Dendritic cell treated with granulocyte-macrophage colony-stimulating factor and Interleukin-4, amounts not matched to agents 40 ng/mL and 50 ng/mL, for 4 days (primary cell): Measurements from ENCODE around the gene NUDT4.

Source experiments
- H3K27ac Mint-ChIP-seq: one replicate; pipeline ENCODE4 v1.8.0; 2022; ENCODE audit warnings: mild to moderate bottlenecking, mixed read lengths
- H3K27me3 Mint-ChIP-seq: one replicate; pipeline ENCODE4 v1.8.0; 2022; ENCODE audit warnings: mild to moderate bottlenecking, mixed read lengths
- H3K36me3 Mint-ChIP-seq: one replicate; pipeline ENCODE4 v1.8.0; 2022; ENCODE audit warnings: low read depth, mixed read lengths
- H3K4me1 Mint-ChIP-seq: one replicate; pipeline ENCODE4 v1.8.0; 2022; ENCODE audit warnings: low read depth, mixed read lengths
- H3K4me3 Mint-ChIP-seq: one replicate; pipeline ENCODE4 v1.8.0; 2022; ENCODE audit warnings: mild to moderate bottlenecking, moderate library complexity, mixed read lengths
- H3K9me3 Mint-ChIP-seq: one replicate; pipeline ENCODE4 v1.8.0; 2022; ENCODE audit warnings: mixed read lengths
- intact Hi-C: fragments of 100-400 bp; cut with micrococcal nuclease; formaldehyde crosslinking; loops from one replicate; pipeline ENCODE4 v1.15.0; 2022

Gene NUDT4

GRCh38 chr12:93358058-93358457 lies 19.7 kb upstream of the NUDT4 start:
- intact Hi-C loops = no loop called here
- Mint-ChIP-seq H3K36me3 (no peaks in the 10 kb centered on the region), H3K27ac (no peak overlapping the region), H3K4me3 (no peak overlapping the region), H3K9me3 (no peaks in the 10 kb centered on the region), H3K4me1 (peaks cover 9% of the 10 kb centered on the region), H3K27me3 (peaks cover 4% of the 10 kb centered on the region)

DNA sequence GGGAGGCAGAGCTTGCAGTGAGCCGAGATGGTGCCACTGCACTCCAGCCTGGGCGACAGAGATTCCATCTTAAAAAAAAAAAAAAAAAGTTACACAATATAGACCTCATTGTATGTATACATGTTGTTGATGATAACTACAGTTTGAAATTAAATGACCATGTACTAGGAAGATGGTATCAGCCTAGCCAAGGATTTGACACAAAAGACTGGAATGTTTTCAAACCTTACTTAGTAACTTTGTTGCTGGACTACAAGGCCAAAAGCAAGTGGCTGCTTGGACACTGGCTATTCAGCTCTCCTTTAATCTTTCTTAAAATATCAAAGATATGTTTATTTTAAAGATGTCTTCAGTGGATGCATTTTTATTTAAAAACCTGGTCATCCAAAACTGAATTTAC lies 18.9 kb upstream of the NUDT4 start:
- intact Hi-C loops = no loop called here
- H3K36me3 Mint-ChIP-seq = no peaks in the 10 kb centered on the region
- H3K9me3 Mint-ChIP-seq = no peaks in the 10 kb centered on the region
- H3K27me3 Mint-ChIP-seq = peaks cover 3% of the 10 kb centered on the region
- no peak overlapping the region for H3K4me3 Mint-ChIP-seq
- peaks cover 15% of the 10 kb centered on the region for H3K4me1 Mint-ChIP-seq
- no peak overlapping the region for H3K27ac Mint-ChIP-seq

- Mint-ChIP-seq H3K4me1 (peaks cover 24% of the 10 kb centered on the region), H3K9me3 (no peaks in the 10 kb centered on the region), H3K27ac (no peak overlapping the region), H3K4me3 (no peak overlapping the region), H3K36me3 (no peaks in the 10 kb centered on the region), H3K27me3 (peaks cover 3% of the 10 kb centered on the region)
- intact Hi-C loops = no loop called here
Observed at GRCh38 chr12:93360688-93361087, 17.0 kb upstream of the NUDT4 start.

GRCh38 chr12:93361151-93361919 lies 16.4 kb upstream of the NUDT4 start:
- intact Hi-C loops = no loop called here
- peaks cover 31% of the 10 kb centered on the region for H3K4me1 Mint-ChIP-seq
- H3K27me3 Mint-ChIP-seq = peaks cover 3% of the 10 kb centered on the region
- H3K9me3 Mint-ChIP-seq = no peaks in the 10 kb centered on the region
- H3K4me3 Mint-ChIP-seq = no peak overlapping the region
- no peak overlapping the region for H3K27ac Mint-ChIP-seq
- no peaks in the 10 kb centered on the region for H3K36me3 Mint-ChIP-seq

- no peak overlapping the region for H3K27ac Mint-ChIP-seq
- H3K27me3 Mint-ChIP-seq = peaks cover 7% of the 10 kb centered on the region
- H3K9me3 Mint-ChIP-seq = no peaks in the 10 kb centered on the region
- intact Hi-C loops = no loop called here
- no peak overlapping the region for H3K4me3 Mint-ChIP-seq
- H3K4me1 Mint-ChIP-seq = peaks cover 41% of the 10 kb centered on the region
- no peaks in the 10 kb centered on the region for H3K36me3 Mint-ChIP-seq
Observed at GRCh38 chr12:93363841-93364297, 13.9 kb upstream of the NUDT4 start.

DNA sequence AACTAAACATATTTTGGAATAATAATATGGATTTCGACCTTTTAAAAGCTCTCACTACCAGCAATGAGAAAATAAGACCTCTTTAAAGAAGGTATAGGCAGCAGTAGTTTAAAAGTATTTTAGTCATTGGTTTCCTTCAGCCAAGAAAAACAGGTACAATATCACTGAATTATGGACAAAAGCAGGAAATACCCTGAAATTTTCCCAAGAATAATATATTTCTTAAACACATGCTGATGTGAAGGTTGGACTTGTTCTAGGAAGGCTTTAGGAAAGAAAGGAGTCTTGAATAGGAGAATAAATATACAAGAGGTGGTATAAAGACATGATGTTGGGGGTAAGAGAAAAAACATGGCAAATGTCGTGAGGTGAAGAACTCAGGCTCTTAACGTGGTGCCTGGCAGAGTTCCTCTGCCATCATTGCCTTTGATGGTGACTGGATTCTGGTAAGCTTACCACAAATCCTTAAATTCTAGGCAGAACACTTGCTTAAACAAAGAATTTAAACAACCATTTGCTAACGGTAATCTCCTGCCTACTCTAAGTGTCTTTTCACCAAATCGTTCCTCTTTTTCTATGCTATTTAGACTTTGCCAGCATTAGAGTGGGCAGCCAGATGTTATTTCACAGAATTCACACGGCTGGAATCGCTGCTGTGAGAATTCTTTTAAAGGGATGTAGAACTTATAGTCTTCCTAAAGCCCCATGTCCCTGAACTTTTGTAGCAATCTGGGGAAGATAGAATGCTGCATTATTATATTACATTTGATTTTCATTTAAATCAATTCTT lies 11.9 kb upstream of the NUDT4 start:
- H3K9me3 Mint-ChIP-seq = no peaks in the 10 kb centered on the region
- H3K27ac Mint-ChIP-seq = no peak overlapping the region
- peaks cover 4% of the 10 kb centered on the region for H3K36me3 Mint-ChIP-seq
- peaks cover 49% of the 10 kb centered on the region for H3K4me1 Mint-ChIP-seq
- H3K27me3 Mint-ChIP-seq = peaks cover 8% of the 10 kb centered on the region
- intact Hi-C loops = no loop called here
- no peak overlapping the region for H3K4me3 Mint-ChIP-seq

DNA sequence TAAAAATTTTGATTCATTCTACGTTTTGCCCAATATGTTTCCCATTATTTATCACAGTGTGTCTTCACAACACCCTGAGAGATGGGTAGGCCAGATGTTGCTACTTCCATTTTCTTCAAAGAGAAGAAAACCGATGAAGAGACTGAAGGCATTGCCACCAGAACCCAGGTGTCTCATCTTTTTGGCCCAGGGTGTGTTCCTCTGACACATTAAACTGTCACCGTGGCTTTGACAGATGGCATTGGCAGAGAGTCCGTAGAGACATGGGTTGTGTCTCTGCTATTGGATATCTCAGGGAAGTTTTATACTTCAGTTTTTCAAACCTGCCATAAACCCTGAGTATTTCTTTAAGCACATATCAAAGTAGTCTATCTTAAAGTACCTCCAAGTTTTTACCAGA lies 11.3 kb upstream of the NUDT4 start:
- H3K9me3 Mint-ChIP-seq = no peaks in the 10 kb centered on the region
- H3K4me3 Mint-ChIP-seq = no peak overlapping the region
- peaks cover 55% of the 10 kb centered on the region for H3K4me1 Mint-ChIP-seq
- H3K36me3 Mint-ChIP-seq = peaks cover 7% of the 10 kb centered on the region
- intact Hi-C loops = no loop called here
- H3K27ac Mint-ChIP-seq = no peak overlapping the region
- peaks cover 8% of the 10 kb centered on the region for H3K27me3 Mint-ChIP-seq

DNA sequence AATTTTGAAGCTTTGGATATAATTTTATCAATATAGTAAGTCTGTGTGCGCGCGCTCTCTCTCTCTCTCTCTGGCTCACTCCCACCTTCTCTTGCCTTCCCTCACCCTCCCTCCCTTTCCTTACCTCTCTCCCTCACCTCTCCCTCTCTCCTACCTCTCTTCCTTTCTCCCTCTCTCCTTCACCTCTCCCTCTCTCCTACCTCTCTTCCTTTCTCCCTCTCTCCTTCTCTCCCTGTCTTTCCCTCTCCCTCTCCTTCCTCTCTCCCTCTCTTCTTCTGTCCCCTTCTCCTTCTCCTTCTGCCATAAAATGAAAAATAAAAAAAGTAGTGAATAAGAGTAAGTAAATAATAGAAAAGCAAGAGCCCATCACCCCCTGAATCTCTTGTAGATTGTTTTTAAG lies 9.0 kb upstream of the NUDT4 start:
- Mint-ChIP-seq H3K4me1 (peaks cover 48% of the 10 kb centered on the region), H3K27ac (no peak overlapping the region), H3K4me3 (no peak overlapping the region), H3K36me3 (peaks cover 13% of the 10 kb centered on the region), H3K27me3 (peaks cover 5% of the 10 kb centered on the region), H3K9me3 (no peaks in the 10 kb centered on the region)
- intact Hi-C loops = no loop called here

DNA sequence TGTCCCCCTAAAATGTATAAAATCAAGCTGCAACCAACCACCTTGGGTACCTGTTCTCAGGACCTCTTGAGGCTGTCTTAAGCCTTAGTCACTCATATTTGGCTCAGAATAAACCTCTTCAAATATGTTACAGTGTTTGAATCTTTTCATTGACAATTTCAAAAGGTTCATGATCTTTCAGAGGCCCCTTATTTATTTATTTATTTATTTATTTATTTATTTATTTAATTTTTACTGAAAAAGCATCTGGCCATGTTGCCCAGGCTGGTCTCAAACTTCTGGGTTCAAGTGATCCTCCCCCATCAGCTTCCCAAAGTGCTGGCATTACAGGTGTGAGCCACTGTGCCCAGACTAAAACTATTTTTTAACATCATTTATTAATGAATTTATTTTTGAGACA lies 8.2 kb upstream of the NUDT4 start:
- H3K9me3 Mint-ChIP-seq = no peaks in the 10 kb centered on the region
- H3K36me3 Mint-ChIP-seq = peaks cover 13% of the 10 kb centered on the region
- H3K4me3 Mint-ChIP-seq = no peak overlapping the region
- no peak overlapping the region for H3K27ac Mint-ChIP-seq
- H3K27me3 Mint-ChIP-seq = peaks cover 5% of the 10 kb centered on the region
- H3K4me1 Mint-ChIP-seq = peaks cover 48% of the 10 kb centered on the region
- intact Hi-C loops = no loop called here

DNA sequence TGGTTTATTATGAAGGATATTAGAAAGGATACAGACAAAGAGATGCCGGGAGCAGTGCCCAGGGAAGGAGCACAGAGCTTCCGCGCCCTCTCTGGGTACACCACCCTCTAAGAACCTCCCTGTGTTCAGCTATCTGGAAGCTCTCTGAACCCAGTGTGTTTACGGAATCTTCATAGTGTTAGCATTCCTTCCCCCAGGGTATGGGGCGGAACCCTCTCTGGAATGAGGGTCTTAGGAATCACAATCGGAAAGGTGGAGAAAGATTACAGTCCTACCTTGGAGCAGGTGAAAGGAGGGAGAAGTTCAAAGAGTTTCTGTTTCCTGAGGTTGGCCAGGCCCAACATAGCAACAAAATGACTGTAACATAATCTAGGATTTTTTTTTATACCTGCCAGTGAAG lies 6.8 kb upstream of the NUDT4 start:
- H3K27me3 Mint-ChIP-seq = peaks cover 5% of the 10 kb centered on the region
- intact Hi-C loops = no loop called here
- peaks cover 48% of the 10 kb centered on the region for H3K4me1 Mint-ChIP-seq
- H3K4me3 Mint-ChIP-seq = no peak overlapping the region
- no peak overlapping the region for H3K27ac Mint-ChIP-seq
- H3K9me3 Mint-ChIP-seq = no peaks in the 10 kb centered on the region
- peaks cover 13% of the 10 kb centered on the region for H3K36me3 Mint-ChIP-seq

GRCh38 chr12:93373961-93374656 lies 3.6 kb upstream of the NUDT4 start:
- H3K4me3 Mint-ChIP-seq = no peak overlapping the region

GRCh38 chr12:93375906-93376305 lies 1.8 kb upstream of the NUDT4 start:
- Mint-ChIP-seq H3K9me3 (no peaks in the 10 kb centered on the region), H3K27ac (peak overlapping the region; percentile 95), H3K4me1 (peaks cover 47% of the 10 kb centered on the region), H3K27me3 (no peaks in the 10 kb centered on the region), H3K36me3 (peaks cover 27% of the 10 kb centered on the region), H3K4me3 (peak overlapping the region; percentile 91)
- intact Hi-C loops = loop anchor here (2.0 to 5.0 kb wide), 3 partner anchors 67 to 389 kb away; no protein-coding TSS in a partner anchor

More at GRCh38 chr12:93373961-93374656, 3.6 kb upstream of the NUDT4 start:
- Mint-ChIP-seq H3K9me3 (no peaks in the 10 kb centered on the region), H3K4me1 (peaks cover 38% of the 10 kb centered on the region), H3K36me3 (peaks cover 32% of the 10 kb centered on the region), H3K27ac (peak overlapping the region; percentile 66), H3K27me3 (no peaks in the 10 kb centered on the region)
- intact Hi-C loops = loop anchor here (2.0 kb wide), 1 partner anchor 69 kb away; no protein-coding TSS in a partner anchor

DNA sequence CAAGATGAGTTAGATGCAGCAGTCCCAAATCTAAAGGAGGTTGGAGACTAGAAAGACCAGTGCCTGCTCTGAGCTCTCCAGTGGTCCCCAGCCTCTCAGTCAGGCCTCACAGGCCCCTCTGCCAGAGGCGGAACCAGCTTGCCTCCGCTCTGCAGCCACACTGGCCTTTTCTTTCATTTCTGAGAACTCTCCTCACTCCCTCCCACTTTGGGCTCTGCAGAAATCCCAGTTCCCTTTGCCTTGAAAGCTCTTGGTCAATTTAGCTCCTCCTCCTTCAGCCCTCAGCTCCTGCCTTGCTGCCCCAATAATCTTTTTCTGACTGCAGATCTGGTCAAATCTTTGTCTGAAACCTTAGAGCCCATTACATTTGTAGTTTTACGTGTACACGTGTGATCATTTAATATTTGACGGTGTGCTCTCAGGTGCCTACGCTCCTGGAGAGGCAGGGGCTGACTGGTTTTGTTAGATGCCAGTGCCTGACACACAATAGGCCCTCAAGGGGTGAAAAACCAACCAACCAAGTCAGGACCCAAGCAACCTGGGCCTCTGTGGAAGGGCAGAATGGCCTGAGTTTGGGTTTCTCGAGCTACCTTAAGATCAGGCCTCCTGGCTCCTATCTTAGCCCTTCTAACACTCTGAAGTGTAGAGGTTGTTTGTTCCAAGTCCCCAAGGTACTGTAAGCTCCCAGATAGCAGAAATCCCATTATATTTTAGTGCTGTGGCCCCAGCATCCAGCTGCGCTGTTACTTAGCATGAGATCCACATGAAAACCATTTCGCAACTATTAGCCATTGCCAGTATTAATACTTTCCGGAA lies 1.1 kb upstream of the NUDT4 start:
- Mint-ChIP-seq H3K4me3 (peak overlapping the region; percentile 91), H3K4me1 (peaks cover 50% of the 10 kb centered on the region), H3K27me3 (no peaks in the 10 kb centered on the region), H3K27ac (peak overlapping the region; percentile 95), H3K9me3 (no peaks in the 10 kb centered on the region), H3K36me3 (peaks cover 25% of the 10 kb centered on the region)
- intact Hi-C loops = loop anchor here (5.0 kb wide), 2 partner anchors 279 to 389 kb away; no protein-coding TSS in a partner anchor
